ENCODE measurements around the gene CSNK1A1. TPM values are rescaled to one million over a fixed set of nuclear protein-coding genes. Genes with fewer than 3 reads are reported as not detected.

The CSNK1A1 gene
- total RNA-seq, 1 donor from 2014 or later: 282 TPM

- Mint-ChIP-seq H3K36me3 (ENCODE audit: unreplicated experiment) (no peaks in the 10 kb centered on the region), H3K9me3 (ENCODE audit: unreplicated experiment) (no peaks in the 10 kb centered on the region), H3K4me3 (ENCODE audit: unreplicated experiment) (no peak overlapping the region), H3K4me1 (ENCODE audit: unreplicated experiment) (peaks cover 32% of the 10 kb centered on the region), H3K27ac (ENCODE audit: unreplicated experiment) (peak overlapping the region; percentile 65), H3K27me3 (ENCODE audit: unreplicated experiment) (no peaks in the 10 kb centered on the region)
- TF ChIP-seq, protein P1, sequence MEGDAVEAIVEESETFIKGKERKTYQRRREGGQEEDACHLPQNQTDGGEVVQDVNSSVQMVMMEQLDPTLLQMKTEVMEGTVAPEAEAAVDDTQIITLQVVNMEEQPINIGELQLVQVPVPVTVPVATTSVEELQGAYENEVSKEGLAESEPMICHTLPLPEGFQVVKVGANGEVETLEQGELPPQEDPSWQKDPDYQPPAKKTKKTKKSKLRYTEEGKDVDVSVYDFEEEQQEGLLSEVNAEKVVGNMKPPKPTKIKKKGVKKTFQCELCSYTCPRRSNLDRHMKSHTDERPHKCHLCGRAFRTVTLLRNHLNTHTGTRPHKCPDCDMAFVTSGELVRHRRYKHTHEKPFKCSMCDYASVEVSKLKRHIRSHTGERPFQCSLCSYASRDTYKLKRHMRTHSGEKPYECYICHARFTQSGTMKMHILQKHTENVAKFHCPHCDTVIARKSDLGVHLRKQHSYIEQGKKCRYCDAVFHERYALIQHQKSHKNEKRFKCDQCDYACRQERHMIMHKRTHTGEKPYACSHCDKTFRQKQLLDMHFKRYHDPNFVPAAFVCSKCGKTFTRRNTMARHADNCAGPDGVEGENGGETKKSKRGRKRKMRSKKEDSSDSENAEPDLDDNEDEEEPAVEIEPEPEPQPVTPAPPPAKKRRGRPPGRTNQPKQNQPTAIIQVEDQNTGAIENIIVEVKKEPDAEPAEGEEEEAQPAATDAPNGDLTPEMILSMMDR (IDR thresholded peaks at IDR 0.05): no peak
- DNase-seq (ENCODE audit: extremely low spot score, unreplicated experiment): no peak
Observed at GRCh38 chr5:149443210-149443609, 108.0 kb downstream of the CSNK1A1 start.

- Mint-ChIP-seq H3K36me3 (ENCODE audit: unreplicated experiment) (no peaks in the 10 kb centered on the region), H3K9me3 (ENCODE audit: unreplicated experiment) (no peaks in the 10 kb centered on the region), H3K27me3 (ENCODE audit: unreplicated experiment) (no peaks in the 10 kb centered on the region), H3K27ac (ENCODE audit: unreplicated experiment) (peak overlapping the region; percentile 65), H3K4me3 (ENCODE audit: unreplicated experiment) (no peak overlapping the region), H3K4me1 (ENCODE audit: unreplicated experiment) (peaks cover 31% of the 10 kb centered on the region)
- peak; percentile 96 for DNase-seq (ENCODE audit: extremely low spot score, unreplicated experiment)
- TF ChIP-seq, protein P1 (IDR thresholded peaks at IDR 0.05): peak; percentile 92
Observed at GRCh38 chr5:149442563-149443182, 108.6 kb downstream of the CSNK1A1 start.

Other genes with a start within 250 kb of the CSNK1A1 start
- gene GRPEL2, start 205.9 kb downstream of the CSNK1A1 start, total RNA-seq: 25.2 and 25.6 TPM in 2 replicates
- gene PCYOX1L, start 193.4 kb downstream of the CSNK1A1 start, total RNA-seq: 7.7 TPM in 2 replicates
- not detected in 2 replicates for gene IL17B, start 172.1 kb downstream of the CSNK1A1 start, total RNA-seq
- 8.9 and 10.5 TPM in 2 replicates for gene ARHGEF37, start 30.1 kb upstream of the CSNK1A1 start, total RNA-seq
- 2.5 and 3.3 TPM in 2 replicates for gene PPARGC1B, start 178.9 kb upstream of the CSNK1A1 start, total RNA-seq

Measured in osteocyte (in vitro differentiated cells).